Keratinocyte (primary cell): Measurements from ENCODE around the gene EPB41L2. TPM values are rescaled to one million over a fixed set of nuclear protein-coding genes. Genes with fewer than 3 reads are reported as not detected.
"Not testable (repeated sequence)": the region's sequence is repeated elsewhere in the genome, so short reads cannot be mapped to it uniquely, and the experiment has no call there.

ENCODE experiments used
- DNase-seq: peaks from one replicate; pipeline ENCODE4 v3.0.0-alpha.2; 2011; ENCODE audit warnings: low read depth, missing footprints, low spot score
- FAIRE-seq: peaks from 2 replicates; lab custom pipeline; 2011; peaks lifted over from hg19 to GRCh38; lab: Jason Lieb, UNC
- H2AFZ ChIP-seq: 2 replicates; pipeline ENCODE4 v1.6.0; 2012; ENCODE audit warnings: low read length, control low read depth, inconsistent platforms; ENCODE audit not compliant: control insufficient read depth
- H3K27ac ChIP-seq: 2 replicates; pipeline ENCODE4 v1.5.1; 2011; ENCODE audit warnings: low read length; ENCODE audit not compliant: control insufficient read depth, insufficient read depth
- H3K27me3 ChIP-seq: 3 replicates; pipeline ENCODE4 v1.6.0; 2011; ENCODE audit warnings: low read length; ENCODE audit not compliant: control insufficient read depth, insufficient read depth; ENCODE audit errors: extremely low read depth
- H3K36me3 ChIP-seq, 2 experiments: 2 replicates in 1 of 2; 3 replicates in 1 of 2; pipeline ENCODE4 v1.5.1; 2011; ENCODE audit warnings: low read length in 2 of 2, mild to moderate bottlenecking in 1 of 2; ENCODE audit not compliant: control insufficient read depth in 2 of 2, insufficient read depth in 2 of 2; ENCODE audit errors: extremely low read depth in 1 of 2
- H3K4me1 ChIP-seq: 3 replicates; pipeline ENCODE4 v1.5.1; 2011; ENCODE audit warnings: low read length; ENCODE audit not compliant: control insufficient read depth, insufficient read depth; ENCODE audit errors: extremely low read depth
- H3K4me2 ChIP-seq: 3 replicates; pipeline ENCODE4 v1.6.0; 2011; ENCODE audit warnings: low read depth, low read length; ENCODE audit not compliant: control insufficient read depth, insufficient read depth; ENCODE audit errors: extremely low read depth
- H3K4me3 ChIP-seq, 3 experiments: fragments of 200-600 bp in 1 of 3; sonication (generic) in 1 of 3; 2 replicates in 2 of 3; 3 replicates in 1 of 3; pipeline ENCODE4 v1.5.1; 2011 to 2016; ENCODE audit warnings: low read length in 3 of 3, mild to moderate bottlenecking in 3 of 3, control low read depth in 2 of 3, inconsistent platforms in 1 of 3, low read depth in 1 of 3, mixed read lengths in 1 of 3, mixed run types in 1 of 3, moderate library complexity in 1 of 3; ENCODE audit not compliant: control insufficient read depth in 2 of 3, insufficient read depth in 2 of 3; ENCODE audit errors: extremely low read depth in 1 of 3
- H3K79me2 ChIP-seq: 2 replicates; pipeline ENCODE4 v1.6.0; 2012; ENCODE audit warnings: low read length; ENCODE audit not compliant: control insufficient read depth, insufficient read depth
- H3K9ac ChIP-seq: 3 replicates; pipeline ENCODE4 v1.6.0; 2011; ENCODE audit warnings: low read length; ENCODE audit not compliant: control insufficient read depth, insufficient read depth; ENCODE audit errors: extremely low read depth
- H3K9me1 ChIP-seq: 3 replicates; pipeline ENCODE4 v1.6.0; 2011; ENCODE audit warnings: low read length; ENCODE audit not compliant: control insufficient read depth, insufficient read depth; ENCODE audit errors: extremely low read depth
- H3K9me3 ChIP-seq: 2 replicates; pipeline ENCODE4 v1.5.1; 2012; ENCODE audit warnings: low read depth, low read length; ENCODE audit not compliant: control insufficient read depth
- H4K20me1 ChIP-seq: 3 replicates; pipeline ENCODE4 v1.6.0; 2011; ENCODE audit warnings: low read length; ENCODE audit not compliant: control insufficient read depth, insufficient read depth; ENCODE audit errors: extremely low read depth
- CTCF ChIP-seq, 3 experiments: IDR thresholded peaks in 1 of 3; conservative IDR thresholded peaks in 1 of 3; optimal IDR thresholded peaks in 1 of 3; 2 replicates in 2 of 3; 3 replicates in 1 of 3; pipeline versions ENCODE3 to v1.5.1; 2011; ENCODE audit warnings: low read length in 3 of 3, mild to moderate bottlenecking in 3 of 3, moderate library complexity in 2 of 3, control low read depth in 1 of 3, inconsistent platforms in 1 of 3; ENCODE audit not compliant: insufficient read depth in 2 of 3; ENCODE audit errors: extremely low read depth in 1 of 3
- EZH2 ChIP-seq: IDR thresholded peaks from one replicate; pipeline ENCODE4 v1.6.1; 2012; ENCODE audit warnings: inconsistent platforms, mild to moderate bottlenecking, low read length, moderate library complexity
- dilution Hi-C: fragments of 300-500 bp; cut with MboI; formaldehyde crosslinking; loops from one replicate; pipeline ENCODE4 v1.7.0; 2020; ENCODE audit warnings: low sequenced_read_pairs; ENCODE audit not compliant: extremely low pct_ligation_motif_present
- polyA plus RNA-seq, 5 experiments: library from polyadenylated mRNA; depleted of rRNA in 3 of 5; stranded (reverse) in 3 of 5; stranded (forward) in 1 of 5; unstranded in 1 of 5; fragments of >200 nt; gene quantifications; 1 replicate in 1 of 5; 2 replicates in 3 of 5; 3 replicates in 1 of 5; pipeline versions ENCODE4 v1.2.1 to v1.2.3, GENCODE V29; 2011 to 2012; ENCODE audit warnings: missing spikeins in 2 of 5, low read depth in 1 of 5, low replicate concordance in 1 of 5

Gene EPB41L2
- polyA plus RNA-seq, 1 donor (not counting 4 experiments of a cell fraction or from before 2014, with no cell fraction given) = 22.0 TPM

DNA sequence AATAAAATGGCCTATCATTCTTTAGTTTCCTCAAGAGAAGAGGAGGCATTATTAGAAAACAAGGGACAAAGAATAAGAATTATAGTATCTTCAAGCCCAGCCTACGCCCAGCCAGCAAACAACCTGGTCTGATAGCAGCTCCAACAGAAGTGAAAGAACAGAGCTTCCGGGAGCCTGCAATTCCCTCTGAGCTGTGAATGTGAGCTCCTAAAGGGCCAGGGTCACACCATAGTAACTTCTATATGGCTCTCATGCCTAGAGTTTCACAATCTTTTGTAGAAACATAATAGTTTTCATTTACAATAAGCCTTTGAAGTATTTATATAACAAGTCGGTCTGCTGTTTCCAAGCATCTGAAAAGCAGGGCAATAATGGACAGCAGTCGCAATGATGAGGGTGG is 119.3 kb downstream of the EPB41L2 start:
- no peak for DNase-seq
- no peaks in the 10 kb centered on the region for H3K9me3 ChIP-seq
- no peak overlapping the region for H3K4me3 ChIP-seq
- no peaks in the 10 kb centered on the region for H3K27me3 ChIP-seq
- H3K79me2 ChIP-seq = no peaks in the 10 kb centered on the region
- no peaks in the 10 kb centered on the region for H3K9me1 ChIP-seq
- no peak for FAIRE-seq
- no peak overlapping the region for H3K4me2 ChIP-seq
- H2AFZ ChIP-seq = no peak overlapping the region
- H3K9ac ChIP-seq = no peak overlapping the region
- H3K27ac ChIP-seq = no peak overlapping the region
- dilution Hi-C loops = no loop called here
- H3K4me1 ChIP-seq = no peaks in the 10 kb centered on the region
- TF ChIP-seq EZH2 = no peak
- TF ChIP-seq CTCF (optimal IDR thresholded peaks at IDR 0.05 in 1 of 3, IDR thresholded peaks at IDR 0.05 in 1 of 3, conservative IDR thresholded peaks at IDR 0.05 in 1 of 3; ENCODE audit: extremely low read depth in 1 of 3, insufficient read depth in 2 of 3, low read length in 3 of 3) = no peak
- no peaks in the 10 kb centered on the region for H4K20me1 ChIP-seq
- H3K36me3 ChIP-seq = no peaks in the 10 kb centered on the region

- FAIRE-seq, H3K79me2 ChIP-seq, H3K4me1 ChIP-seq, H3K27ac ChIP-seq, H3K9ac ChIP-seq, H3K4me3 ChIP-seq, H3K36me3 ChIP-seq, H3K4me2 ChIP-seq, H3K9me1 ChIP-seq, H2AFZ ChIP-seq, DNase-seq, H3K27me3 ChIP-seq, dilution Hi-C loops, H4K20me1 ChIP-seq, H3K9me3 ChIP-seq: not testable (repeated sequence)
Measured at GRCh38 chr6:130942752-130943151, 120.3 kb downstream of the EPB41L2 start.

DNA sequence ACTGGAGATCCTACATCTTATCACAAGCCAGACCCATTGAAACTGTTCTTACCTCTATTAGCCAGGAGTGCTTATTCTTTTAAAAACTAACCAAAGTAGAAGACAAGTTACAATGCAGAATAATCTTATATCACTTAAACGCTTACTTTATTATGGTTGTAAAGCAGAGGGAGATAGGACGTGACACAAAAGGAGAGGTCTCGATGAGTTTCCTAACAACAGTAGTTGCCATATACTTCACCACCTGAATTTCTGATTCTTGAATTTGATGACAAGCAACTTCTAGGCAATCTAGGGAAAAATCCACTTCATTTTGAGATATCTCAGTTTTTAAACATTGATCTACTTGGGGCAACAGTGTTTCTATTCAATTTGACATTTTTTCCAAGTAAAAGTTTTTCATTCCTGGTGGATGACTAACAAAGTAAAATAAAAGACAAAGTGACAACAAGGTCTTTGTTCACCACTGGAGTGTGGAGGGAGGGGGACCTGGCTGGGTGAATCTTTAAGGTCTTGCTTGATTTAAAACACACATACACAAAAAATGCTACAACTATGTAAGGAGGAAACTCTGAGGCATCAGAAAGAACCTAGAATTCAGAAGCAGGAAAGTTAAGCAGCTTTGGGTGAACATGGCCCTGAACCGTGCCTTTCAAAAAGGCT is 125.0 kb downstream of the EPB41L2 start:
- no peaks in the 10 kb centered on the region for H3K27me3 ChIP-seq
- dilution Hi-C loops = no loop called here
- TF ChIP-seq CTCF (optimal IDR thresholded peaks at IDR 0.05 in 1 of 3, IDR thresholded peaks at IDR 0.05 in 1 of 3, conservative IDR thresholded peaks at IDR 0.05 in 1 of 3; ENCODE audit: extremely low read depth in 1 of 3, insufficient read depth in 2 of 3, low read length in 3 of 3) (no peak), EZH2 (no peak)
- no peaks in the 10 kb centered on the region for H3K36me3 ChIP-seq
- no peak overlapping the region for H3K27ac ChIP-seq
- no peaks in the 10 kb centered on the region for H4K20me1 ChIP-seq
- no peak overlapping the region for H3K4me2 ChIP-seq
- no peaks in the 10 kb centered on the region for H3K79me2 ChIP-seq
- H3K4me1 ChIP-seq = peaks cover 5% of the 10 kb centered on the region
- no peak overlapping the region for H2AFZ ChIP-seq
- DNase-seq = no peak
- no peaks in the 10 kb centered on the region for H3K9me3 ChIP-seq
- FAIRE-seq = peak; percentile 29
- no peaks in the 10 kb centered on the region for H3K9me1 ChIP-seq
- no peak overlapping the region for H3K4me3 ChIP-seq
- H3K9ac ChIP-seq = no peak overlapping the region
